Body of pancreas (tissue), 4 donors: ENCODE data around the gene SOX5.

Experiments used
- POLR2A ChIP-seq, 3 donors: fragments of 450-650 bp; IDR thresholded peaks; one replicate each; pipeline ENCODE4 v1.6.1; 2016; ENCODE audit warnings: antibody characterized with exemption in 3 of 3, mild to moderate bottlenecking in 2 of 3
- TF ChIP-seq, protein P1 (sequence below), 7 experiments: fragments of 450-650 bp in 4 of 7; fragments of 200-600 bp in 3 of 7; sonication (generic) in 3 of 7; IDR thresholded peaks; one replicate each; pipeline ENCODE4 v1.5.1; 2016 to 2019; ENCODE audit warnings: antibody characterized with exemption in 7 of 7

DNA sequence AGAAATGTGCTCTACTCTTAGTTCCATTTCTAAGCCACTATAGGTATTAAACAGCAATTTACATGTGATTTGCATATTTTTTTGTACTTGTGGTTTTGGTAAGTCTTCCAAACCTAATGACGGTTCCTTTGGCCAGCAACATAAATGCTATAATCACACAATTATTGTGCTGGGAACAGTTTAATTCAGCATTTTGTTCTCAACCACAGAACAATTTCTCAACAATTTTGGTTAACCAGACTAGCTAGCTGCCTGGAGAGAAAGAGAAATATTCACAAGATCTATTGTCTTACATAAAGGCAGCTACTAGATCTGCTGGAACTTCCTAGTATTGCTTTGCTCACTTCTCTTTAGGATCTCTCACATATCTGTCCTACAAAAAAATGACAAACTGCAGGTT lies 265.3 kb downstream of the SOX5 start:
- TF ChIP-seq, protein P1, sequence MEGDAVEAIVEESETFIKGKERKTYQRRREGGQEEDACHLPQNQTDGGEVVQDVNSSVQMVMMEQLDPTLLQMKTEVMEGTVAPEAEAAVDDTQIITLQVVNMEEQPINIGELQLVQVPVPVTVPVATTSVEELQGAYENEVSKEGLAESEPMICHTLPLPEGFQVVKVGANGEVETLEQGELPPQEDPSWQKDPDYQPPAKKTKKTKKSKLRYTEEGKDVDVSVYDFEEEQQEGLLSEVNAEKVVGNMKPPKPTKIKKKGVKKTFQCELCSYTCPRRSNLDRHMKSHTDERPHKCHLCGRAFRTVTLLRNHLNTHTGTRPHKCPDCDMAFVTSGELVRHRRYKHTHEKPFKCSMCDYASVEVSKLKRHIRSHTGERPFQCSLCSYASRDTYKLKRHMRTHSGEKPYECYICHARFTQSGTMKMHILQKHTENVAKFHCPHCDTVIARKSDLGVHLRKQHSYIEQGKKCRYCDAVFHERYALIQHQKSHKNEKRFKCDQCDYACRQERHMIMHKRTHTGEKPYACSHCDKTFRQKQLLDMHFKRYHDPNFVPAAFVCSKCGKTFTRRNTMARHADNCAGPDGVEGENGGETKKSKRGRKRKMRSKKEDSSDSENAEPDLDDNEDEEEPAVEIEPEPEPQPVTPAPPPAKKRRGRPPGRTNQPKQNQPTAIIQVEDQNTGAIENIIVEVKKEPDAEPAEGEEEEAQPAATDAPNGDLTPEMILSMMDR (IDR thresholded peaks at IDR 0.05), result no peak
- no peak for TF ChIP-seq POLR2A (IDR thresholded peaks at IDR 0.05)
